HepG2 (cell line): ENCODE measurements around the gene BICRA. TPM values are rescaled to one million over a fixed set of nuclear protein-coding genes. Genes with fewer than 3 reads are reported as not detected.
A peak's percentile ranks its signal among the peaks of the same experiment; 100 is the strongest.

Experiments used
- FOXM1 ChIP-seq: sonication (generic); formaldehyde crosslinking; IDR thresholded peaks from 2 replicates; pipeline ENCODE4 v1.5.0; 2020; ENCODE audit warnings: missing genetic modification reagents
- JUN ChIP-seq: sonication (generic); formaldehyde crosslinking; IDR thresholded peaks from 2 replicates; pipeline ENCODE4 v1.4.0; 2020; ENCODE audit warnings: mild to moderate bottlenecking, missing genetic modification reagents
- MED13 ChIP-seq: sonication (generic); formaldehyde crosslinking; IDR thresholded peaks from 2 replicates; pipeline ENCODE4 v1.5.0; 2020; ENCODE audit warnings: missing genetic modification reagents
- PAXIP1 ChIP-seq: sonication (generic); formaldehyde crosslinking; conservative IDR thresholded peaks from 2 replicates; pipeline ENCODE4 v1.4.0; 2020; ENCODE audit warnings: mild to moderate bottlenecking, missing genetic modification reagents, moderate library complexity
- PBX3 ChIP-seq: sonication (generic); formaldehyde crosslinking; IDR thresholded peaks from 2 replicates; pipeline ENCODE4 v1.8.1; 2023; ENCODE audit warnings: missing genetic modification reagents, inconsistent platforms, borderline replicate concordance
- PCBP2 ChIP-seq: fragments of 200-400 bp; formaldehyde crosslinking; optimal IDR thresholded peaks from 2 replicates; pipeline ENCODE3; 2018; ENCODE audit warnings: low read length, low read depth; ENCODE audit not compliant: poor library complexity, severe bottlenecking
- SUZ12 ChIP-seq: fragments of 150-350 bp; IDR thresholded peaks from 2 replicates; pipeline ENCODE4 v1.6.1; 2014; ENCODE audit warnings: low read depth, low read length
- TRIM24 ChIP-seq: sonication (generic); formaldehyde crosslinking; IDR thresholded peaks from 2 replicates; pipeline ENCODE4 v1.8.0; 2022; ENCODE audit warnings: mild to moderate bottlenecking, missing genetic modification reagents
- ZNF138 ChIP-seq: sonication (generic); formaldehyde crosslinking; IDR thresholded peaks from 2 replicates; pipeline ENCODE4 v1.5.0; 2020; ENCODE audit warnings: mild to moderate bottlenecking, low read depth, missing genetic modification reagents
- ZNF281 ChIP-seq: sonication (generic); formaldehyde crosslinking; IDR thresholded peaks from 2 replicates; pipeline ENCODE4 v1.4.0; 2020; ENCODE audit warnings: missing genetic modification reagents, borderline replicate concordance
- ZNF326 ChIP-seq: sonication (generic); formaldehyde crosslinking; IDR thresholded peaks from 2 replicates; pipeline ENCODE4 v1.4.0; 2020; ENCODE audit warnings: missing genetic modification reagents, borderline replicate concordance
- ZNF670 ChIP-seq: sonication (generic); formaldehyde crosslinking; IDR thresholded peaks from 2 replicates; pipeline ENCODE4 v1.8.0; 2022; ENCODE audit warnings: mild to moderate bottlenecking, missing genetic modification reagents, borderline replicate concordance
- ZNF772 ChIP-seq: sonication (generic); formaldehyde crosslinking; IDR thresholded peaks from 2 replicates; pipeline ENCODE4 v1.5.0; 2020; ENCODE audit warnings: mild to moderate bottlenecking, missing genetic modification reagents
- ZSCAN20 ChIP-seq: sonication (generic); formaldehyde crosslinking; IDR thresholded peaks from 2 replicates; pipeline ENCODE4 v1.4.0; 2020; ENCODE audit warnings: missing genetic modification reagents, mild to moderate bottlenecking, borderline replicate concordance
- polyA plus RNA-seq, 8 experiments: library from polyadenylated mRNA; depleted of rRNA in 3 of 8; stranded (reverse) in 7 of 8; unstranded in 1 of 8; fragments of >200 nt; fragmentation: Illumina TruSeq in 4 of 8; extraction: Trizol in 4 of 8; gene quantifications; 2 replicates each; pipeline versions ENCODE4 v1.2.1 to v1.2.3, GENCODE V29; 2011 to 2016; ENCODE audit warnings: low read depth in 4 of 8, missing spikeins in 1 of 8, mixed read lengths in 1 of 8; ENCODE audit not compliant: insufficient read depth in 1 of 8
- total RNA-seq, 5 experiments: library from RNA; depleted of rRNA; stranded (reverse); fragments of >200 nt; fragmentation: Illumina TruSeq; extraction: Trizol; gene quantifications; 2 replicates each; pipeline ENCODE4 v1.2.3, GENCODE V29; 2016; ENCODE audit warnings: low read depth in 1 of 5
- TF ChIP-seq, protein P1 (sequence below): IDR thresholded peaks from 2 replicates; pipeline ENCODE4 v1.6.1; 2016; ENCODE audit warnings: low read depth, missing genetic modification reagents, missing compliant biosample characterization

BICRA gene
- total and polyA plus RNA-seq, 2 of the 13 experiments (the other 11 are each of a cell fraction or from before 2014, with no cell fraction given): 0.55 to 0.71 TPM

DNA sequence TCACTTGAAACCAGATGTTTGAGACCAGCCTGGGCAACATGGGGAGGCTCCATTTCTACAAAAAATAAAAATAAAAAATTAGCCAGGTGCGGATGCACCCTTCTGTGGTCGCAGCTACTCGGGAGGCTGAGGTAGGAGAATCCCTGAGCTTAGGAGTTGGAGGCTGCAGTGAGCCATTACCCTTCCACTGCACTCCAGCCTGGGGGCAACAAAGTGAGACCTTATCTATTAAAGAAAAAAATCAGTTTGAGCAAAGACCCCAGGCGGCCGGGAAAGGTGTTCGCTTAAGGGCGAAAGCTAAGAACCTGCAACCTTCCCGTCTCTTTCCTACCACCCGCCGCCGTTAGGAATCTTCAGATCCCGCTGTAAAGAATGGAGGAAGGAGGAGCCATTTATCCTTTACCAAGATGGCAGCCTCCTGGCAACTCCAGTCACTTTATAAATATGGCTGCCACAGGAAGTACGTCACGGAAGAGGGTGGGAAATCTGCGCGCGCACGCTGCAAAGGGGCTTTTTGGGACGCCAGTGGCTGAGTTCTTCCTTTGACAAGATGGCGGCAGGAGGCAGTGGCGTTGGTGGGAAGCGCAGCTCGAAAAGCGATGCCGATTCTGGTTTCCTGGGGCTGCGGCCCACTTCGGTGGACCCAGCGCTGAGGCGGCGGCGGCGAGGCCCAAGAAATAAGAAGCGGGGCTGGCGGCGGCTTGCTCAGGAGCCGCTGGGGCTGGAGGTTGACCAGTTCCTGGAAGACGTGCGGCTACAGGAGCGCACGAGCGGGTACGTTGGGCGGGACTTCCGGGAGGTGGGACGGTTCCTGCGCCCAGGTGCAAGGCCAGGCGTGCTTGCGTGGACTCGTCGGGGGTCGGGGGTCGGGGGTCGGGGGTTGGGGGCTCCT is 136.3 kb downstream of the BICRA start, which contains the start of gene NOP53 (continued):
- TF ChIP-seq ZNF281 (CRISPR knock-in tag): no peak
- no peak for TF ChIP-seq TRIM24 (CRISPR knock-in tag)
- 0 out of 2 replicates have a peak, but pooled peaks have one; percentile 56 for TF ChIP-seq MED13
- TF ChIP-seq ZNF138 (CRISPR knock-in tag): no peak
- TF ChIP-seq ZSCAN20 (CRISPR knock-in tag): 0 out of 2 replicates have a peak, but pooled peaks have one; percentile 59
- TF ChIP-seq ZNF670 (CRISPR knock-in tag): no peak; the same call in 1 of the 2 replicates
- TF ChIP-seq, protein P1, sequence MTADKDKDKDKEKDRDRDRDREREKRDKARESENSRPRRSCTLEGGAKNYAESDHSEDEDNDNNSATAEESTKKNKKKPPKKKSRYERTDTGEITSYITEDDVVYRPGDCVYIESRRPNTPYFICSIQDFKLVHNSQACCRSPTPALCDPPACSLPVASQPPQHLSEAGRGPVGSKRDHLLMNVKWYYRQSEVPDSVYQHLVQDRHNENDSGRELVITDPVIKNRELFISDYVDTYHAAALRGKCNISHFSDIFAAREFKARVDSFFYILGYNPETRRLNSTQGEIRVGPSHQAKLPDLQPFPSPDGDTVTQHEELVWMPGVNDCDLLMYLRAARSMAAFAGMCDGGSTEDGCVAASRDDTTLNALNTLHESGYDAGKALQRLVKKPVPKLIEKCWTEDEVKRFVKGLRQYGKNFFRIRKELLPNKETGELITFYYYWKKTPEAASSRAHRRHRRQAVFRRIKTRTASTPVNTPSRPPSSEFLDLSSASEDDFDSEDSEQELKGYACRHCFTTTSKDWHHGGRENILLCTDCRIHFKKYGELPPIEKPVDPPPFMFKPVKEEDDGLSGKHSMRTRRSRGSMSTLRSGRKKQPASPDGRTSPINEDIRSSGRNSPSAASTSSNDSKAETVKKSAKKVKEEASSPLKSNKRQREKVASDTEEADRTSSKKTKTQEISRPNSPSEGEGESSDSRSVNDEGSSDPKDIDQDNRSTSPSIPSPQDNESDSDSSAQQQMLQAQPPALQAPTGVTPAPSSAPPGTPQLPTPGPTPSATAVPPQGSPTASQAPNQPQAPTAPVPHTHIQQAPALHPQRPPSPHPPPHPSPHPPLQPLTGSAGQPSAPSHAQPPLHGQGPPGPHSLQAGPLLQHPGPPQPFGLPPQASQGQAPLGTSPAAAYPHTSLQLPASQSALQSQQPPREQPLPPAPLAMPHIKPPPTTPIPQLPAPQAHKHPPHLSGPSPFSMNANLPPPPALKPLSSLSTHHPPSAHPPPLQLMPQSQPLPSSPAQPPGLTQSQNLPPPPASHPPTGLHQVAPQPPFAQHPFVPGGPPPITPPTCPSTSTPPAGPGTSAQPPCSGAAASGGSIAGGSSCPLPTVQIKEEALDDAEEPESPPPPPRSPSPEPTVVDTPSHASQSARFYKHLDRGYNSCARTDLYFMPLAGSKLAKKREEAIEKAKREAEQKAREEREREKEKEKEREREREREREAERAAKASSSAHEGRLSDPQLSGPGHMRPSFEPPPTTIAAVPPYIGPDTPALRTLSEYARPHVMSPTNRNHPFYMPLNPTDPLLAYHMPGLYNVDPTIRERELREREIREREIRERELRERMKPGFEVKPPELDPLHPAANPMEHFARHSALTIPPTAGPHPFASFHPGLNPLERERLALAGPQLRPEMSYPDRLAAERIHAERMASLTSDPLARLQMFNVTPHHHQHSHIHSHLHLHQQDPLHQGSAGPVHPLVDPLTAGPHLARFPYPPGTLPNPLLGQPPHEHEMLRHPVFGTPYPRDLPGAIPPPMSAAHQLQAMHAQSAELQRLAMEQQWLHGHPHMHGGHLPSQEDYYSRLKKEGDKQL: no peak
- TF ChIP-seq SUZ12: no peak
- TF ChIP-seq FOXM1 (CRISPR knock-in tag): no peak
- no peak for TF ChIP-seq PCBP2
- TF ChIP-seq ZNF326: no peak
- no peak for TF ChIP-seq PBX3 (CRISPR knock-in tag)
- peak; percentile 62; the same call in 1 of the 2 replicates for TF ChIP-seq ZNF772
- peak; percentile 31; the same call in 1 of the 2 replicates for TF ChIP-seq PAXIP1 (CRISPR knock-in tag)
- no peak for TF ChIP-seq JUN
